Peyer's patch (tissue), 4 donors: ENCODE data around the gene SERPINA6. TPM values are rescaled to one million over a fixed set of nuclear protein-coding genes. Genes with fewer than 3 reads are reported as not detected.
"Not testable (repeated sequence)": the region's sequence is repeated elsewhere in the genome, so short reads cannot be mapped to it uniquely, and the experiment has no call there.

Experiments used
- DNase-seq, 3 donors: peaks; one replicate each; pipeline ENCODE4 v3.0.0-alpha.2; 2017 to 2019
- H3K27ac ChIP-seq, 4 donors: fragments of 200-600 bp; sonication (generic); one replicate each; pipeline ENCODE4 v1.5.1; 2016 to 2019
- H3K27me3 ChIP-seq, 2 donors: fragments of 200-600 bp; sonication (generic); one replicate each; pipeline ENCODE4 v1.5.1; 2019
- H3K36me3 ChIP-seq, 3 donors: fragments of 200-600 bp; sonication (generic); one replicate each; pipeline ENCODE4 v1.5.1; 2016 to 2019
- H3K4me1 ChIP-seq, 4 donors: fragments of 200-600 bp; sonication (generic); one replicate each; pipeline ENCODE4 v1.5.1; 2016 to 2019
- H3K4me3 ChIP-seq, 4 donors: fragments of 200-600 bp; sonication (generic); 1 replicate in 3 of 4; 2 replicates in 1 of 4; pipeline ENCODE4 v1.5.1; 2016 to 2019; ENCODE audit warnings: mild to moderate bottlenecking in 1 of 4
- H3K9me3 ChIP-seq, 4 donors: fragments of 200-600 bp; sonication (generic); one replicate each; pipeline ENCODE4 v1.5.1; 2016 to 2019; ENCODE audit warnings: mild to moderate bottlenecking in 1 of 4
- POLR2A ChIP-seq, 2 donors: fragments of 450-650 bp; IDR thresholded peaks; one replicate each; pipeline ENCODE4 v1.5.1; 2017; ENCODE audit warnings: antibody characterized with exemption in 2 of 2, mild to moderate bottlenecking in 2 of 2, moderate library complexity in 2 of 2
- total RNA-seq, 4 donors: library from RNA; depleted of rRNA; stranded (reverse); fragments of >200 nt; gene quantifications; one replicate each; pipeline ENCODE4 v1.1.0, GENCODE V29; 2016
- TF ChIP-seq, protein P1 (sequence below), 6 experiments: fragments of 450-650 bp in 4 of 6; fragments of 200-600 bp in 2 of 6; sonication (generic) in 1 of 6; IDR thresholded peaks; one replicate each; pipeline ENCODE4 v1.5.1; 2017 to 2019; ENCODE audit warnings: antibody characterized with exemption in 6 of 6, mild to moderate bottlenecking in 3 of 6, moderate library complexity in 1 of 6

SERPINA6 gene
- total RNA-seq, 4 donors from 2014 or later: not detected

DNA sequence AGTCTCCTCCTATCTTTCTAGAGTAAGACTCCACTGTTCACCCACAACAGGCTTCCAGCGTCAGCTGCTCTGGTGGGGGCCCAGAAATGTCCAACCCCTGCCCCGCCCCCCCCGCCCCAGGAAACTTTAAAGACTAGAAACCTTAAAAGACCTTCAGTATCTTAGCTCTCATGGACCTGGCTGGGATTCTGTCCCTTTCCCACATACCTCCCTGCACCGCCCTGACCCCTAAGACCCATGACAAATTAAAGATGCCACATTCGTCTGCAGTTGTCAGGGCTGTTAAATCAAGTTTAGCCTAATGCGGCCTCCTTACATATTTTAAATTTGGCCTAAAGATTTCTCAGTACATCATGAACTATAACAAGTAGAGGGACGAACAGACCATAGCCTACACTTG, 20.0 kb downstream of the SERPINA6 start:
- H3K9me3 ChIP-seq: no peaks in the 10 kb centered on the region
- no peak for TF ChIP-seq POLR2A (IDR thresholded peaks at IDR 0.05)
- TF ChIP-seq, protein P1, sequence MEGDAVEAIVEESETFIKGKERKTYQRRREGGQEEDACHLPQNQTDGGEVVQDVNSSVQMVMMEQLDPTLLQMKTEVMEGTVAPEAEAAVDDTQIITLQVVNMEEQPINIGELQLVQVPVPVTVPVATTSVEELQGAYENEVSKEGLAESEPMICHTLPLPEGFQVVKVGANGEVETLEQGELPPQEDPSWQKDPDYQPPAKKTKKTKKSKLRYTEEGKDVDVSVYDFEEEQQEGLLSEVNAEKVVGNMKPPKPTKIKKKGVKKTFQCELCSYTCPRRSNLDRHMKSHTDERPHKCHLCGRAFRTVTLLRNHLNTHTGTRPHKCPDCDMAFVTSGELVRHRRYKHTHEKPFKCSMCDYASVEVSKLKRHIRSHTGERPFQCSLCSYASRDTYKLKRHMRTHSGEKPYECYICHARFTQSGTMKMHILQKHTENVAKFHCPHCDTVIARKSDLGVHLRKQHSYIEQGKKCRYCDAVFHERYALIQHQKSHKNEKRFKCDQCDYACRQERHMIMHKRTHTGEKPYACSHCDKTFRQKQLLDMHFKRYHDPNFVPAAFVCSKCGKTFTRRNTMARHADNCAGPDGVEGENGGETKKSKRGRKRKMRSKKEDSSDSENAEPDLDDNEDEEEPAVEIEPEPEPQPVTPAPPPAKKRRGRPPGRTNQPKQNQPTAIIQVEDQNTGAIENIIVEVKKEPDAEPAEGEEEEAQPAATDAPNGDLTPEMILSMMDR (IDR thresholded peaks at IDR 0.05): no peak
- no peaks in the 10 kb centered on the region for H3K4me1 ChIP-seq
- H3K4me3 ChIP-seq: no peak overlapping the region
- no peaks in the 10 kb centered on the region for H3K27me3 ChIP-seq
- H3K36me3 ChIP-seq: no peaks in the 10 kb centered on the region
- H3K27ac ChIP-seq: no peak overlapping the region
- no peak for DNase-seq

DNA sequence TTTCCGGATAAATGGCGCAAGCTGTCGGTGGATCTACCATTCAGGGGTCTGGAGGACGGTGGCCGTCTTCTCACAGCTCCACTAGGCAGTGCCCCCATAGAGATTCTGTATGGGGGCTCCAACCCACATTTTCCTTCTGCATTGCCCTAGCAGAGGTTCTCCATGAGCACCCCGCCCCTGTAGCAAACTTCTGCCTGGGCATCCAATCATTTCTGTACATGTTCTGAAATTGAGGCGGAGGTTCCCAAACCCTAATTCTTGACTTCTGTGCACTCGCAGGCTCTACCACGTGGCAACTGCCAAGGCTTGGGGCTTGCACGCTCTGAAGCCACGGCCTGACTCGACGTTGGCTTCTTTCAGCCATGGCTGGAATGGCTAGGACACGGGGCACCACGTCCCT, 25.0 kb downstream of the SERPINA6 start:
- no peak overlapping the region for H3K4me3 ChIP-seq
- no peaks in the 10 kb centered on the region for H3K9me3 ChIP-seq
- no peak for TF ChIP-seq POLR2A (IDR thresholded peaks at IDR 0.05)
- TF ChIP-seq, protein P1 (IDR thresholded peaks at IDR 0.05): no peak
- H3K27me3 ChIP-seq: no peaks in the 10 kb centered on the region
- no peak for DNase-seq
- H3K4me1 ChIP-seq: no peaks in the 10 kb centered on the region
- no peaks in the 10 kb centered on the region for H3K36me3 ChIP-seq
- no peak overlapping the region for H3K27ac ChIP-seq

DNA sequence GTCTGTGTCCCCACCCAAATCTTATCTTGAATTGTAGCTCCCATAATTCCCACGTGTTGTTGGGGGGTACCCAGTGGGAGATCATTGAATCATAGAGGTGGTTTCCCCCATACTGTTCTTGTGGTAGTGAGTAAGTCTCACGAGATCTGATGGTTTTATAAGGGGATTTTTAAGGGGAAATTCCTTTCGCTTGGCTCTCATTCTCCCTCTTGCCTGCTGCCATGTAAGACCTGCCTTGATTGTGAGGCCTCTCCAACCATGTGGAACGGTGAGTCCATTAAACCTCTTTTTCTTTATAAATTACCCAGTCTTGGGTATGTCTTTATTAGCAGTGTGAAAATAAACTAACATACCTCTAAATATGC, 27.0 kb downstream of the SERPINA6 start:
- DNase-seq: not testable (repeated sequence)

DNA sequence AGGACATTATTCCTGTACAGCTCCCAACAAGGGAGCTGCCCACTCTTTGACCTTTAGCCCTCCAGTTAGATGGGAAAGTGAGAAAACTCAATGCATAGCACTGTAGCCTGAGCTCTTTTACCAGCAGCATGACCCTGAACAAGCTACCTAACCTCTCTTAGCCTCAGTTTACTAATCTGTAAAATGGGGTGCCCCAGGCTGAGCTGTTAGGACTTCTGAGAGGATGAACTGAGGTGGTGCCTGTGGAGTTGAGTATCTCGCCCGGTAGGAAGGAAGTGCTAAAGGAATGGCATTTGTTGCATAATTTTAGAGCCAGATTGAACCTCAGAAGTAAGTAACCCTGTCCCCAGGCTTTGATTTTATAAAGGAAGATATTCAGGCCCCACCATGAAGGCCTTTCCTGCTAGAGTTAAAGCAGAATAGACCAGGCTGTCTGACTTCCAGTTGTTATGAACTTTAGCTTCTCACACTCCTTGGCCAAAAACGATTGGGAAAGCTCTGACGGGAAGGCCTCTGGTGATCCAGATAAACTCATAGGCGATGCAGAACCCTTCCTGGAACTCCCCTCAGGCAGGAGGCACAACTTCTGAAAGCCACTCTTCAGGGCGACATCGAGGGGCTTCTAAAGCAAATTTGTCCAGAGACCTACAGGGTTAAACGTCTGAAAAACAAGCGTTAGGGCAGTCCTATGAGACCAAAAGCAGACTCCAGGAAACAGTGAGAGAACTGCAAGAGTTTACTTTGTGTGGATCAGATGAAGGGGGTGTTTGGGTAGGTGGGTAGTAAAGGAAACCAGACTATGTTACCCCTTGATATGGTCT, 27.6 kb downstream of the SERPINA6 start:
- Histone ChIP-seq H3K27me3 (no peaks in the 10 kb centered on the region), H3K4me1 (no peaks in the 10 kb centered on the region), H3K4me3 (no peak overlapping the region), H3K36me3 (no peaks in the 10 kb centered on the region), H3K27ac (no peak overlapping the region), H3K9me3 (no peaks in the 10 kb centered on the region)
- DNase-seq: no peak
- TF ChIP-seq POLR2A (IDR thresholded peaks at IDR 0.05): no peak
- TF ChIP-seq, protein P1 (IDR thresholded peaks at IDR 0.05): no peak

More for the DNA sequence above, 27.0 kb downstream of the SERPINA6 start:
- not testable (repeated sequence) for H3K4me1 ChIP-seq, H3K27me3 ChIP-seq, H3K36me3 ChIP-seq, H3K4me3 ChIP-seq, H3K27ac ChIP-seq, H3K9me3 ChIP-seq

DNA sequence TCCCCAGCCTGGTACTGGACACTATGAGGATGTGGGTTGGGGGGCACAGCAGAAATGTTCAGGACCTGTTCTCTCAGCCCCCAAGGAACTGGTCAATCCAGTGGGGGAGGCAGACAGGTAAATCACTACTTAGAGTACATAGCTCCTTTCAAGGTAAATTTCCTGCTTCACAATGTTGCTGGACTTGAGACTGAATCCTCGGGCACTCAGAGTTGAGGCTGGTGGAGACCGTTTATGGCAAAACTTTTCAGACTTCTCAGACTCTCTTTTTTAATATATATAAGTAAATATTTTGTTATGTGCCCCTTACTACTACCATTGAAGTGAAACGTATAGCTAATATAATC, 29.6 kb downstream of the SERPINA6 start:
- TF ChIP-seq POLR2A (IDR thresholded peaks at IDR 0.05): no peak
- TF ChIP-seq, protein P1 (IDR thresholded peaks at IDR 0.05): no peak
- no peaks in the 10 kb centered on the region for H3K27me3 ChIP-seq
- H3K9me3 ChIP-seq: no peaks in the 10 kb centered on the region
- no peak for DNase-seq
- H3K27ac ChIP-seq: no peak overlapping the region
- H3K4me1 ChIP-seq: no peaks in the 10 kb centered on the region
- H3K4me3 ChIP-seq: no peak overlapping the region
- no peaks in the 10 kb centered on the region for H3K36me3 ChIP-seq

DNA sequence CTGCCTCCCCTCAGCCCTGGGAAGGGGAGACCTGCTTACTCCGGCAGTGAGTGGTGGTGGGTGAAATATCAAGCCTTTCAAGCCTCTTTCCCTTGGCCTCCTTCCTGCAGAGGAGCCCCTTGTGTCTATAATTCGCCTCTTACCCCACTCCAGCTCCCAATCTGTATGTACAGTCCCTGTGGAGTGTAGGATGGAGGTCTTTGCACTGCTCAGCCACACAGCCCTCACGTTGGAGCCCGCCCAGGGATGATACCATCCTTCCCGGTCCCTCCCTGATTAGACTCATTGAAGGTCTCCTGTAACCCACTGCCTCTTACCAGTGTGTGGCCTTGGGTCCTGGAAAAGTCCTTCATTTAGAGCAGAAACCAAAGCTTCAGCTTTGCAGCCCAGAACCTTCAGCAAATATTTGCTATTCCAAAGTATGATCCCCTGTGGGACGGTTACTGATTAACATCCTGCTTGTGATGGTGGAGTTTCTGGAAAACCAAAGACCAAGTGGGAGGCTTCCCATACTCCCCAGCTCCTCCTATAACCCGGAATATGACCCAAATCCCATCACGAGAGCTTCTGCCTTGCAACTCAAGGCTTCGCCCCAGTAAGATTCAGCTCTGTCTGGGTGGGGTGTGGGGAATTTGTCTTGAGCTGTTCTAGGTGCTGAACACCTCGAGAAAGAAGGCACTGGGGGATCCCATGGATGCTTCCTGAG, 30.1 kb downstream of the SERPINA6 start, which contains the start of gene SERPINA10:
Gene SERPINA10, minus strand, starts transcription at position 397 of the 706 bp plus-strand sequence. CDS start 2,675 bp downstream, outside the sequence.
- DNase-seq: no peak
- TF ChIP-seq, protein P1 (IDR thresholded peaks at IDR 0.05): no peak
- TF ChIP-seq POLR2A (IDR thresholded peaks at IDR 0.05): no peak
- Histone ChIP-seq H3K36me3 (no peaks in the 10 kb centered on the region), H3K9me3 (no peaks in the 10 kb centered on the region), H3K4me1 (no peaks in the 10 kb centered on the region), H3K4me3 (peak within 1 kb of the TSS in 1 of 4 donors; percentile 14), H3K27me3 (no peaks in the 10 kb centered on the region), H3K27ac (no peak within 1 kb of the TSS)
